Articular chondrocyte of knee joint (primary cell): ENCODE data around the gene ZNF397. TPM values are rescaled to one million over a fixed set of nuclear protein-coding genes. Genes with fewer than 3 reads are reported as not detected.

ENCODE experiments used
- total RNA-seq: library from RNA; depleted of rRNA; stranded (reverse); fragments of >200 nt; gene quantifications from 2 replicates; pipeline ENCODE4 v1.2.3, GENCODE V29; 2012

The ZNF397 gene
- total RNA-seq = 21.7 and 26.5 TPM in 2 replicates

DNA sequence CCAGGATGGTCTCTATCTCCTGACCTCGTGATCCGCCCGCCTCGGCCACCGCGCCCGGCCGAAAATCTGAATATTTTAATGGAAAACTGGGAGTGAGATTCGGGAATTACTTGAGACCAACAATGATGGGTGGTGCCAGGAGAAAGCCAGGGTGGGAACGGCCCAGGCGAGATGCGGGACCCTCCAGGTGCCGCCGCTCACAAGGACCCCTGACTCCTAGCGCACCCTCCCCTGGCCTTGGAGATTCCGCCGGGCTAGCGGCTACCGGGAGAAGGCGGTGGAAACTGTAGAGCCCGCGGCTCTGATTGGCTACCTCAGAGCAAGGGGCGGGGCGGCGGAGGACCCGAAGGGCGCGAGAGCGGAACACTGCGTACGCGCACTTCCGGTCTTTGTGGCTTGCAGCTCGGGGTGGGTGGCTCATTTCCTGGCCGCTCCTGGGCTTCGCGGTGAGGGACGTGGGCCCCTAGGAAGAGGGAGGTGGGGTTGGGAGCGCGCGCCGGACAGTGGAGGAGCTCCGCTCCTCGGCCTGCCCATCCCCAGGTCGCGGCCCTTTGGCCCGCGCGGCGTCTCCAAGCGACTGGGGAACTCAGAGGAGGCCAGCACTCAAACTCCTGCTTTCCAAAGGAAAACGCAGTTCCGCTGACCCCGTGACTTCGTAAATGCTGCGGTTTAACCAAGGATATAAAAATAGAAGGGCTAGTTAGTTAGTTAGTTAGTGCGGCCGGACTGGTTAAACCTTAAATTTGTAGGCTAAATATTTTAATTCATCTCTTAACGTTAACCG, at the start of gene ZNF397:
ZNF397 (plus strand) TSS at position 371 of the 784 bp plus-strand sequence. CDS start 1,437 bp downstream, outside the sequence.

DNA sequence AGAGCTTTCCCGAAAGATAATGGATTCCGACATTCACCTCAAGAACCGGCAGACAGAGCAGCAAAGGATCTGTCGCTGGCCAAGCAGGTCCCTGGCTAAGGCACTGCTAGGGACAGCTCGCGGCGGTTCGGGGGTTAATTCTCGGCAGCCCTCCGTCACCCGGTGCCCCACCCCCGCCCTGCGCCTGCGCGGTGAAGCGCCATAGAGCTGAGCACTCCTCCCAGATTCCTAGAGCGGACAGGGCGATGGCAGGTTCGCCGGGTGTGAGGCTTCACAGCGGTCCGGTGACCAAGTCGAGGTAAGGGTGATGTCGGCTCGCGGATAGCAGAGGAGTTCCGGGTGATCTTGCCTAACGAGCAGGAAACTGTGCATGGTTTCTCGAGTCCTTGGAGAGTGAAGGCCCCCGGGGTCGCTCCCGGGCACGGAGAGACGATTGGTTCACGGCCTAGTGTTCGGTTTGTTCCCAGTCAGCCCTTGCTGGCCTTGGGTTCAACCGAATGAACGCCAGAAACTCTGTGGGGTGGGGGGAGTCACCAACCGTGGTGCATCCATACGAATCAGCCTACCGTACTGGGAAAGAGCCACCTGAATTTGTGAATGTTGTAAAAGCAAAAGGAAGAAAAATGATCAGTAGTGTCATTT, 49.4 kb downstream of the ZNF397 start, which contains the start of gene ZSCAN30:
ZSCAN30 (minus strand) TSS at position 136 of the 642 bp plus-strand sequence. CDS start 25,877 bp downstream, outside the sequence.

Other genes with a start within 250 kb of the ZNF397 start
- gene MAPRE2, start 199.6 kb upstream of the ZNF397 start, total RNA-seq = 37.9 and 41.7 TPM in 2 replicates
- gene ZSCAN30, start 49.2 kb downstream of the ZNF397 start, total RNA-seq = 29.9 and 38.6 TPM in 2 replicates
- 34.2 and 38.2 TPM in 2 replicates for gene ZNF24, start 103.4 kb downstream of the ZNF397 start, total RNA-seq
- 3.4 and 4.5 TPM in 2 replicates for gene ZNF396, start 136.3 kb downstream of the ZNF397 start, total RNA-seq